HG03064 (cell line): Measurements from ENCODE around the gene MPDU1.

Experiments used
- ATAC-seq: cut with Tn5 transposase; IDR thresholded peaks from one replicate; pipeline ENCODE4 v1.9.1; 2021; ENCODE audit warnings: low read depth; ENCODE audit not compliant: unreplicated experiment

The MPDU1 gene

DNA sequence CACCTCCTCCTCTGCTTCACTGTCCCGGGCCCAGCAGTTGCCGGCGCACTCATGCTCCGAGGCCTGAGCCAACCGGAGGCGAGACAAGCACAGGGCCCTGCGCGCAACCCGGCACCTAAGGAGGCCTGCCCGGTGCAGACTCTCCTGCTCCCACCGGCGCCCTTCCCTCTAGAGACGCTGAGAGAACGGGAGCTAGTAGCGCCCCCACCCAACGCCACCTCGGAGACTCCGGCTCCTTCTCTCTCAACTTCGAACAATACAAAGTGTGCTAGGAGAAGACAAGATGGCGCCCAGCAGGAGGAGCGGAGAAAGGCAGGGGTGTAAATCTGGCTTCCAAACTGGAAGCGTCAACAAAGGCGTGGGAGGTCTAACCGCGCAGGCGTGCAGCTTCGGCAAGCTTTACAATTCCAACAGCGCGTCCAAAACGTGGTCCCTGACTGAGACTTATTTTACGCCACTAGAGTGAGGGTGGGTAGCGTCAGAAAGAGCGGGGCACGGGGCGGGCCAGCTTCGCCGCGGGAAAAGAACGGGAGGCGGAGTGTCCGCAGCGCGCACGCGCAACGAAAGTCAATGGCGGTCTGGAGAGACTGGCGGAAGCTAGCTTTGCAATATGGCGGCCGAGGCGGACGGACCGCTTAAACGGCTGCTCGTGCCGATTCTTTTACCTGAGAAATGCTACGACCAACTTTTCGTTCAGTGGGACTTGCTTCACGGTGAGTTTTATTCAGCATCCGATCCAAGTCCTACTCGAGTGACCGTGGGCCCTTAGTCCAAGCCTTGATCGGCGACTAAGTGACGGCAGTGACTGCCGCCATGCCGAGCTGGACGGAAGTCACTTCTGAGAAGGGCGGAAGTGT lies at the start of gene MPDU1:
Gene MPDU1, plus strand, starts transcription at position 600 of the 857 bp plus-strand sequence. Its CDS starts 11 bp downstream, at position 611.
- ATAC-seq: peak; percentile 53

DNA sequence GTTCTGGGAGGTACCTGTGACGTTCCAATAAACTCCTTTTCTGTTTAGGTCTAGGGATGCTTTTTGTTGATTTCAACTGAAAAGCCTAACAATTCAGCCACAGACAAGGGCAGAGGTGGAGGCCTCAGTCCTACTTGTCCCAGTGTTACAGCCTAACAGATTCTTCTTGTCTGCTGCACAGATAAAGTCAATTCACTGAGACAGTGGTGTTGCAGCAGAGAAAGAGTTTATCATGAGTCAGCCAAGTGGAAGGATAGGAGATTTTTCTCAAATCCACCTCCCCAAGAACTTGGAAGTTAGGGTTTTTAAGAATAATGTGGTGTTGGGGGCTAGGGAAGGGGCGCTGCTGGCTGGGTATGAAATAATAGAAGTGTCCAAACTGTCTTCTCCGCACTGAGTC lies 45.6 kb upstream of the MPDU1 start:
- no peak for ATAC-seq

DNA sequence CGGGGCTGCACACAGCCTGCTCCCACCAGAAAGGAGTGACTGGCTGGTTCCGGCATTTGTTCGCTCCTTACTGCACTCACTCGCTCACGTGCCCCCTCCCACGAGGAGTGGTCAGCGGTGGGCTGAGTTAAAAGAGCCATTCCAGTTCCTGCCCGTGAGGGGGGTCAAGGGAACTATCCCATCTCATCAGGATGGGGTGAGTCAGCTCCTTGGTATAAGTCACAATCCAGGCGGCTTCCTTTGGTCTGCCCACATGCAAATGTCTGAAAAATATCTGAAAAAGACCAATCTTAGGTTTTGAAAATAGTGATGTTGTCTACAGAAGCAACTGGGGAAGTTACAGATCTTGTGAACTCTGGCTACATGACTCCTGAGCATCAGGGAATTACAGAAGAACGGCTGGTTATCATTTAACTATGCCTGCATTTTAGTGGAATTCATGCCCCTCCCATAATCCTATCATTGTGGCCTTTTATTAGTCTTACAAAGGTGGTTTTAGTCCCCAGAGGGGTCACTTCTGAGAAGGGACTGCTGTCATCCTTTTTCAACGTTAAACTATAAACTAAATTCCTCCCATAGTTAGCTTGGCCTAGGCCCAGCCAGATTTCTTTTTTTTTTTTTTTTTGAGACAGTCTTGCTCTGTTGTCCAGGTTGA lies 44.6 kb upstream of the MPDU1 start:
- no peak for ATAC-seq

DNA sequence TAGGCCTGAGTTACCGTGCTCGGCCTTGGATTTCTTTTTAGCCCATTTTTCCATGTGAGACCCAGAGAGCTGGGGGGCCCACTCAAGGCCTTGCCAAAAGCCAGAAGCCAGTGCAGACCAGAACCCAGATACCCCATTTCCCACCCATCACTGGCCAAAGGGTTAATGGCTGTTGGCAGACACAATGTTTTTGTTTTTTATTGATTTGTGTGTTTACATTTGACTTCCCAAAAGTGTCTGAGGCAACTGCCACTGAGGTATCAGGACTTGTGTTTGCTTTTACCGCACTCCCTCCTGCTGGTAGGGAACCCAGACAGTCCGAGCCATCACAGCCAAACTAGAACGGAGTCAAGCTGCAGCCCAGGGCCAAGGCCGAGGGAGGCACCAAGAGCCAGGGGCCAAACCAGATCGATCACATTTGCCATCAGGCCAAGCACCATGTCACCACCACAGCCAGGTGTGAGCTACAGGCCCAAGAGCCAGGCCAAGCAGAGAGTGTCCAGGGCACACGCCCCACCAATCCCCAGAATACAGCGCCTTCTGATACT lies 42.5 kb upstream of the MPDU1 start:
- ATAC-seq: no peak

DNA sequence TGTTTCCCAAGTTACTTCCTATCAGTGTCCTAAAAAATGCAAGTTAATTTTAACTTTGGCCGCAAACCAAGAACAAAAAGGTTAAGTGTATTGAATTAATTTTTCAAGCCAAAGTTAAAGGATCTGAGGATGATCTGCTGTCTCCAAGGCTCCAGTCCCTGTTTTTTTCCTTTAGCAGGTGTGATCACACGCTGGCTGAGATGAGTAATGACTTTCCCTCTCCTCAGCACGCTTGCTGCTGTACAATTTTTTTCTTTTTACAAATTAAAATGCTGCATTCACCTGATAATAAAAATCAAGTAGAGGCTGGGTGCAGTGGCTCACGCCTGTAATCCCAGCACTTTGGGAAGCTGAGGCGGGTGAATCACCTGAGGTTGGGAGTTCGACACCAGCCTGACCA lies 38.7 kb upstream of the MPDU1 start:
- no peak for ATAC-seq

DNA sequence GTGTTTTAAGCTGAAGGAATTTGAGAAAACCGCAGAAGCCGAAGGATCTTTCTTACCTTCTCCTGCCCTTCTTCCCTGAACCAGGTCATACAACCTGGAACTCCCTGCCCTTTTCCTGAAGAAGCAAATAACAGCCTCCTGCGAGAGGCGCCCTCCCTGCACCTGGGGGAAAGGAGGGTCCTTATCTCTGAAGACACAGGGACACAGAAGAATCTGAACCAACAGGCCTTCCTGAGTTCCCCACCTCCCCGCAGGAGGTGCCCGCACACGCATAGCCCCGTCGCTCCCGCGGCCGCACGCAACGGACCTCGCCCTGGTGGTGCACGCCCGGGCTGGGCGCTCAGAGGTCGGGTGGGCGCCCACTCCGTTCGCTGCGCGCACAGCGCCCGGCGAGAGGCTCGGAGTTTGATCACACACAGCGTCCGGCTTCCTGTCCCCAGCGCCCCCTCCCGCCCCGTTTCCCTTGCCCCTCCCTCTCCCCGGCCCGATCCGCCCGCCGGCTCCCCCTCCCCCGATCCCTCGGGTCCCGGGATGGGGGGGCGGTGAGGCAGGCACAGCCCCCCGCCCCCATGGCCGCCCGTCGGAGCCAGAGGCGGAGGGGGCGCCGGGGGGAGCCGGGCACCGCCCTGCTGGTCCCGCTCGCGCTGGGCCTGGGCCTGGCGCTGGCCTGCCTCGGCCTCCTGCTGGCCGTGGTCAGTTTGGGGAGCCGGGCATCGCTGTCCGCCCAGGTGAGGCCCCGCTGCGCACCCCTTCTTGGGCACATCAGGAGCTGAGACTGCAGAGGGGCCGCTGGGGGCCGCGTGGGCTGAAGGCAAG lies 34.9 kb upstream of the MPDU1 start, which contains the start of gene TNFSF12:
Gene TNFSF12, plus strand, starts transcription at position 474 of the 816 bp plus-strand sequence. Its CDS starts 96 bp downstream, at position 570.
- ATAC-seq: no peak

DNA sequence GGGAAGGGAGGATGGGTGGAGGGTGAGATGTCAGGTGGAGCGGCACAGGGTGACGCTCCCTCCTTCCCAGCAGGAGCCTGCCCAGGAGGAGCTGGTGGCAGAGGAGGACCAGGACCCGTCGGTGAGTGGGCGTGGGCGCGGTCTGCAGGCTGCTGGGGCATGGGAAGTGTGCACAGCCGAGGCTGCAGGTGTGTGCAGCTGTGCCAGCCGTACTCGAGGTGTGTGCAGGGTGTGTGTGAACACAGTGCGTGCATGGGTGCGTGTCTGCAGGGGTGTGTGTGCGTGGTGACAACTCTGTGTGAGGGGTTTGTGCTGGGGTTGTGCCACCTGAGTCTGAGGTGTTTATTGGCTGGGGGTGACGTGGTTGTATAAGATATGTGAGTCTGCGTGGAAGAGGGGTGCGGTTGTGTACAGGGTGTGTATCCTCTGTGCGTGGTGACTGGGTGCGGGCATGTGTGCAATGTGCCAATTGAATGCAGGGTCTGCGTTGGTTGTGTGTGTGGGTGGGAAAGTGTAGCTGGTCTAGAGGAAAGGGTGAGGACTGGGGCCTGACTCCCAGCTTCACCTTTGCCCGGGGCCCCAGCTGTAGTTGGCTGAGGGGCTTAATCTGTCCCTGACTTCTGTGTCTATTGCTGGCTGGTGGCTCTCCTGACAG lies 34.1 kb upstream of the MPDU1 start:
- ATAC-seq: no peak

DNA sequence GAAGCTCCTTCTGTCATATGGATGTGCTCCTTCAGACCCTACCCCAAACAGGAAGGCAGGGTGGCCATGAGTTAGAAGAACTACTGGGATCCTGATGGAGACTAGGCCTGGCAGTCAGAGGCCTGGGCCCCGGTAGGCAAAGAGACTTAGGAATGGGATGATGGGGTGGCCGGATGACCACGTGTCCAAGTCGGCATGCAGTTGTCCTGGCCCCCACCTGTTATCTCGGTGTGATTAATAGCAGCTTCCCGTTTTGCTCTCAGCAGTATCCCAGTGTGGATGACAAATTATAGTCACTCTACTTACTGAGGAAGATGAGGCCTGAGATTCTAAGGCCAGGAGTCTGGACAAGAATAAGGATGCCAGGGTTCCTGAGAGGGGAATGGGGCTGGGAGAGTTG lies 33.3 kb upstream of the MPDU1 start:
- no peak for ATAC-seq

DNA sequence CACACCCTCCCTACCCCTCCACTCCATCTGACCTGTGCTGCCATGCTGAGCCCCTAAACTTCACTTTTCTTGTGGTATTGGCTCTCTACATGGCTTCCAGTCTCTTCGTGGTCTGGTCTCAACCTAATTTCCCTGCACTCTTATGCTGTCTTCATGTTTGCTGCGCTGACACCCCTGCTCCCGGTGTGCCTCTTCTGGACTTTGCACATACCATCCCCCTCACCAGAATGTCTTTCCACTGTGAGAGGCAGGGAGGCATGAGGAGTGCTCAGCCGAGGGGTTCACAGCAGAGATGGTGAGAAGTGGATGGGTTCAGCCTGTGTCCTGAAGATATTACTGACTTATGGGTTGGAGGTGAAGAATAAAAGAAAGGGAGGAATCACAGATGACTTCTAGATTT lies 32.3 kb upstream of the MPDU1 start:
- no peak for ATAC-seq

DNA sequence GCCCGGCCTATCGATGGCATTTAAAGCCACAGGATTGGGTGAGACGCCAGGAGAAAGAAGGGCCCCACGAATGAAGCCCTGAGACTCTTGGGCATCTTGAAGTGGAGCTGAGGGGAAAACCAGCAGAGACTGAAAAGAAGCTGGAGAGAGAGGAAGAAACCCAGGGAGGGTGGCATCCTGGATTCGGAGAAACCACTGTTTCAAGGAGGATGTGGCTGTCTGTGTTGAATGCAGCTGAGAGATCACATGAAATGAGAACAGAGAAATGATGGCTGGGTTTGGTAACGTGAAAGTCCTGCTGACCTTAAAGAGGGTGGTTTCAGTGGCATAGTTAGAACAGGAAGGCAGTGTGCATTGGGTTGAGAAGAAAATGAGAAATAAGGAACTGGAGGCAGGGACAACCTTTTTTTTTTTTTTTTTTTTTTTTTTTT lies 31.0 kb upstream of the MPDU1 start:
- ATAC-seq: no peak

DNA sequence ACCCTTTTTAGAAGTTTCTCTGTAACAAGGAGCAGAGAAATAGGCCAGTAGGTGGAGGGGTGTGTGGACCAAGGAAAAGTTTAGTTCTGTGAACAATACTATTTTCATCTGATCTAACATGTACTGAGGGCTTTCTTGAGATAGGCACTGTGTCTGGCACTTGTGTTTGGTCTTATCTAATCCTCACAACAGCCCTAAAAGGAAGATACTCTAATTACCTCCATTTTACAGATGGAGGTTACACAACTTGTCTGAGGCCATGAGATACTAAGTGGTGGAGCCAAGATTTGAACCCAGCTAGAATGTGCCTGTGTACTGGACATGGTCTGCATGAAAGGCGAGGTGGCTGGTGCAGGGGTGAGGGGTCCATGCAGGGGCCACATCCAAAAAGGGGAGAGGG lies 30.3 kb upstream of the MPDU1 start:
- no peak for ATAC-seq

DNA sequence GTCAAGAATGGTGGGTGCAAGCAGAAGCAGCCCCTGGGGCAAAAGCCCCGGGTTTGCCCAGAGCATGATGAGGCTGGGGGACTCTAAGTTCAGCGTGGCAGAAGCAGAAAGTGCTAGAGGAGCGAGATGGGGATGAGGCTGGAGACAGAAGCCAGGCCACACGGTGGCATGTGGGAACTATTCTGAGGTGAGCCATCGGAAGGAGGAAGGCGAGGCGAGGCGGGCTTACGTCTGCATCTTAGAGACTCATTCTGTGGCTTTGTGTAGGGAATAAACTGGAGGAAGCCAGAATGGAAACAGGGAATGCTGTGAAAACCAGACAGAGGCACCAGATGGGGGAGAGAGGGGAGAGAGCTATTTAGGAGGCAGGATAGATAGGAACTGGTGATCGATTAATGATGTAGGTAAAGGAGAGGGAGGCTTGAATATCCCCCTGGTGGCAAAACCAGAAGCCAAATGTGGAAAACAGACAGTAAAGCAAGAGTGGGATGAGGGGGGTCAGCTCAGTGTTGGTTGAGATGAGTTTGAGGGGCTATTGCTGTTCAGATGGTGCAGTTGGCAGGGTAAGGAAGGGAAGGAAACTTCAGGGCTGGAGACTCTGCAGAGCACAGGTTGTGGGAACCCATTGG lies 28.2 kb upstream of the MPDU1 start:
- ATAC-seq: no peak

DNA sequence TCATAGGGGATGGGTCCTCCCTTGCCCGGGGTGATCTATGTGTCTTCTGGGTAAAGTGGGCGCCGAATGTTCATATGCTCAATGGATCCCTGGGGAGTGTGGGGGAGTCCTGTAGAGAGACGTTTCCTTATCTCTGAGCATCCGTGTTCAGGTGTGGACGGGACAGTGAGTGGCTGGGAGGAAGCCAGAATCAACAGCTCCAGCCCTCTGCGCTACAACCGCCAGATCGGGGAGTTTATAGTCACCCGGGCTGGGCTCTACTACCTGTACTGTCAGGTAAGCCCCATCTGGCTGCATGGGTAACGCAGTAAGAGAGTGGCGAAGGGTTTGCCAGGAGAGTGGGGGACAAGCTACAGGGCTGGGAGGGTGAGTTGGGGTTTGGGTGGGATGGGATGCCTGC lies 27.0 kb upstream of the MPDU1 start:
- ATAC-seq: no peak

DNA sequence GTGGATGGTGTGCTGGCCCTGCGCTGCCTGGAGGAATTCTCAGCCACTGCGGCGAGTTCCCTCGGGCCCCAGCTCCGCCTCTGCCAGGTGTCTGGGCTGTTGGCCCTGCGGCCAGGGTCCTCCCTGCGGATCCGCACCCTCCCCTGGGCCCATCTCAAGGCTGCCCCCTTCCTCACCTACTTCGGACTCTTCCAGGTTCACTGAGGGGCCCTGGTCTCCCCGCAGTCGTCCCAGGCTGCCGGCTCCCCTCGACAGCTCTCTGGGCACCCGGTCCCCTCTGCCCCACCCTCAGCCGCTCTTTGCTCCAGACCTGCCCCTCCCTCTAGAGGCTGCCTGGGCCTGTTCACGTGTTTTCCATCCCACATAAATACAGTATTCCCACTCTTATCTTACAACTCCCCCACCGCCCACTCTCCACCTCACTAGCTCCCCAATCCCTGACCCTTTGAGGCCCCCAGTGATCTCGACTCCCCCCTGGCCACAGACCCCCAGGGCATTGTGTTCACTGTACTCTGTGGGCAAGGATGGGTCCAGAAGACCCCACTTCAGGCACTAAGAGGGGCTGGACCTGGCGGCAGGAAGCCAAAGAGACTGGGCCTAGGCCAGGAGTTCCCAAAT lies 26.4 kb upstream of the MPDU1 start:
- no peak for ATAC-seq

DNA sequence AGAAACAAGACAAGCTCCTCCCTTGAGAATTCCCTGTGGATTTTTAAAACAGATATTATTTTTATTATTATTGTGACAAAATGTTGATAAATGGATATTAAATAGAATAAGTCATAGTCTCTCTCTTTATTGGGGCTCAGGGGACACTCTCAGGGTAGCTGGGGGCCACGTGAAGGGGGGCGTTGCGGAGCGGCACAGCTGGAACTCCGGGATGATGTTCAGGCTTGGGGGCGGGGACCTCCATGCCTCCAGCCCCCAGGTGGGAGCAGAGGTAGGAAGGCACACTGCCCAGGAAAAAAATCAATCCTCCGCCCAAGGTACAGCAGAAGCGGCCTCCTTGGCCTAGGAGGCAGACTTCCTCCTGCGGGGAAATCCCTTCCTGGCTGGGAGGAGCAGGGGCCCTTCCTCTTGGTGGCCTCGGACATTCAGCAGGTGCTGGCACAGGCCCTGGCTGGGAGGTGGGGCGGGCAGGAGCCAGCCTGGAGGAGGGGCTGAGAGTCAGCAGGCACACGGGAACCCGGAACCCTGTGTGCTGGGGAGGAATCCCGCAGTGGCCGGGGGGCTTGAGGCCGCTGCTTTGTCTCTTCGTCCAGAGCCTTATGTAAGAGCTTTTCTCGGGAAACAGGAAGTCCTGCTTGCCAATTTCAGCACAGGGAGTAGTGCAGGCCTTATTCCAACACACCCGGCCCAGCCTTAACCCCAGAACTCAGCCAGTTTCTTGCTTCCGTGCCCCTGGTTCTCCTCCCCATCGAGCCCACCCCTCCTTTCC lies 25.7 kb upstream of the MPDU1 start:
- ATAC-seq: no peak

DNA sequence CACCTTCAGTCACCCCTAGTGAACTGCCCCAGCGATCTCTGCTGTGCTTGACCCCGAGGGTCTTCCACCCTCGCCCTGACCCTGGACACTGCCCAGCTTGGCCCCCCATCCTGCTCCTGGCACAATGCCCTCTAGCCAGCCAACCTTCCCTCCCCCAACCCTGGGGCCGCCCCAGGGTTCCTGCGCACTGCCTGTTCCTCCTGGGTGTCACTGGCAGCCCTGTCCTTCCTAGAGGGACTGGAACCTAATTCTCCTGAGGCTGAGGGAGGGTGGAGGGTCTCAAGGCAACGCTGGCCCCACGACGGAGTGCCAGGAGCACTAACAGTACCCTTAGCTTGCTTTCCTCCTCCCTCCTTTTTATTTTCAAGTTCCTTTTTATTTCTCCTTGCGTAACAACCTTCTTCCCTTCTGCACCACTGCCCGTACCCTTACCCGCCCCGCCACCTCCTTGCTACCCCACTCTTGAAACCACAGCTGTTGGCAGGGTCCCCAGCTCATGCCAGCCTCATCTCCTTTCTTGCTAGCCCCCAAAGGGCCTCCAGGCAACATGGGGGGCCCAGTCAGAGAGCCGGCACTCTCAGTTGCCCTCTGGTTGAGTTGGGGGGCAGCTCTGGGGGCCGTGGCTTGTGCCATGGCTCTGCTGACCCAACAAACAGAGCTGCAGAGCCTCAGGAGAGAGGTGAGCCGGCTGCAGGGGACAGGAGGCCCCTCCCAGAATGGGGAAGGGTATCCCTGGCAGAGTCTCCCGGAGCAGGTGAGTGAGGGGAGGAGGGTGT lies 24.9 kb upstream of the MPDU1 start, which contains the start of gene TNFSF13:
Gene TNFSF13, plus strand, starts transcription at position 207 of the 776 bp plus-strand sequence. Its CDS starts 290 bp downstream, at position 497.
- ATAC-seq: no peak

DNA sequence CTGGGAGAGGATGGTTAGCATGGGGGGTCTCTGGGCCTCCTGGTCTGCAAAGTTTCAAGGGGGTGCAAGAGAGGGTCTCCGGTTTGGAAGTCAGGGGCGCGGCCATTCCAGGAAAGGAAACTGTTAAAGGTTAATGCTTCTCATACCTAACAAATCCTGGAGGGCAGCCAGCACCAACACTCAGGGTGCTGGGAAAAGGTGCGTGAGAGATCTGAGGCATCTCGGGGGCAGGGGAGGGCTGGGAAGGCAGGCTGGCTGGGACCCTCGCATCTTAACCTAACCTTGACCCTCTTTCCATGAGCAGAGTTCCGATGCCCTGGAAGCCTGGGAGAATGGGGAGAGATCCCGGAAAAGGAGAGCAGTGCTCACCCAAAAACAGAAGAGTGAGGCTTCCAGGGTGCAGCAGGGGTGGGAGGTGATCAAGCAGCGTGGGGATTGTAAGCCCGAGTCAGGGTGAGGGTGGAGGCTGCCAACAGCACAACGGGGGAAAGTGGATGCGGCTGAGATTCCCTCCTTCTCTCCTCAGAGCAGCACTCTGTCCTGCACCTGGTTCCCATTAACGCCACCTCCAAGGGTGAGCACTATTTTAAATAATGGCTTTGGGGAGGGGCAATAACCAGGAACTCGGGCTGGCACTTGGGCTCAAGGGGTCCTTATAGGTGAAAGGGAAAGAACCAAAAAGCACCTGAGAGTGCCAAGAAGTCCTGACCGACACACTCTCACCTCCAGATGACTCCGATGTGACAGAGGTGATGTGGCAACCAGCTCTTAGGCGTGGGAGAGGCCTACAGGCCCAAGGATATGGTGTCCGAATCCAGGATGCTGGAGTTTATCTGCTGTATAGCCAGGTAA lies 24.1 kb upstream of the MPDU1 start:
- ATAC-seq: no peak
